ENCODE results near the gene ALK.

Gene ALK

DNA sequence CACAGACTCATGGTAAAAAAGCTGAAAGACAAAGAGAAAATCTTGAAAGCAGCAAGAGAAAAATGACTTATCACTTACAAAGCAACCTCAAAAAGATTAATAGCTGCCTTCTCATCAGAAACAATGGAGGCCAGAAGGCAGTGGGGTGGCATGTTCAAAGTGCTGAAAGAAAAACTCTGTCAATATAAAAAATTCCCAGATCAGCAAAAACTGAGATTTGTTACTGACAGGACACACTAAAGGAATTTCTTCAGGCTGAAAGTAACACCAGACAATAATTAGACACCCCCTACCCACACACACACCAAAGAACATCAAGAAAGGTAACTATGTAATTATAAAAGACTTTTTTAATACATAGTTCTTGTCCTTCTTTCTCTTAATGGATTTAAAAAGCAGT lies 495.0 kb downstream of the ALK start:
- in situ Hi-C loops (cut with MboI; ENCODE audit: low sequenced_read_pairs) = no loop called here

DNA sequence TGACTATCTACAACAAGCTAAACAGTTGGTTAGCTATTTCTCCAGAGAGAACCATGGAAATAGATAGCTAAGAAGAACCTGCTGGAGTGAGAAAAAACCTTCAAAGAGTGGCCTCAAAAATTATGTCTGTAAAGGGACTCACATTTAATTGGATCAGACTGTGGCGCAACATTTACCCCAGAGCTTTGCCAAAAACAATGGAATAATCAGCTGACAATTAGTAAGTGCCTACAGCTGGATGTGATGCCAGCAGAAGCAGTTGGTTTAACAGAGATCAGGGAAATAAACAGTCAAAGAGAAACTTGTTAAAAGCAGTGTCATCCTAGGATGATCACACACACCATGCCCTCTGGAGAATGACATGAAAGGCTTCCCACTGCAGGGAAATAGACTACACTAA lies 495.5 kb downstream of the ALK start:
- in situ Hi-C loops (cut with MboI; ENCODE audit: low sequenced_read_pairs) = no loop called here

DNA sequence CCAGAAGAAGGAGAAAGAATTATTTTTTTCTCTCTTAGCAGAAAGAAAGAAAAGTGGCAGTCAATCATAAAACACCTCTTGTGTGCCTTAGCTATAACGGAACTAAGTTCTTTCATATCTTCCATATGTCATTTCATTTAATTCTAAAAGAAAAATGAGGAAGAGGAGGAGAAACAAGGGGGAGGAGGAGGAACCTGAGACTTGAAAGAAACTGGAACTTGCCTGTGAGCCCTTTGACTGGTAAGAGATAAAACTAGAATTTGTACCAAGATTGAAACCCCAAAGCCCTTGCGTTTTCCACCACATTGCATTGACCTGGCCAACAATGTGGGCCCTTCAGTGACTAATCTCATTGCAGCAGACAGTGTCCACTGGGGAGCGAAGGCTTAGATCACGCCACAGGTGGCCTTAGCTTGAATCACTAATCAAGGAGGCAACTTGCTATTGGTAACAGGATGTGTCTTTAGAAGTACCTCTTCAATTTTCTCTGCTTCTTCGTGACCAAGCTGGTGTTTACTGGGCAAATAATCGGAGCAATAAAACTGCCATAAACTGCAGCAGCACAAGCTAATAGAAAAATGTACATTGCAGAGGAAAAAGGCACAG lies 498.2 kb downstream of the ALK start:
- in situ Hi-C loops (cut with MboI; ENCODE audit: low sequenced_read_pairs) = no loop called here

DNA sequence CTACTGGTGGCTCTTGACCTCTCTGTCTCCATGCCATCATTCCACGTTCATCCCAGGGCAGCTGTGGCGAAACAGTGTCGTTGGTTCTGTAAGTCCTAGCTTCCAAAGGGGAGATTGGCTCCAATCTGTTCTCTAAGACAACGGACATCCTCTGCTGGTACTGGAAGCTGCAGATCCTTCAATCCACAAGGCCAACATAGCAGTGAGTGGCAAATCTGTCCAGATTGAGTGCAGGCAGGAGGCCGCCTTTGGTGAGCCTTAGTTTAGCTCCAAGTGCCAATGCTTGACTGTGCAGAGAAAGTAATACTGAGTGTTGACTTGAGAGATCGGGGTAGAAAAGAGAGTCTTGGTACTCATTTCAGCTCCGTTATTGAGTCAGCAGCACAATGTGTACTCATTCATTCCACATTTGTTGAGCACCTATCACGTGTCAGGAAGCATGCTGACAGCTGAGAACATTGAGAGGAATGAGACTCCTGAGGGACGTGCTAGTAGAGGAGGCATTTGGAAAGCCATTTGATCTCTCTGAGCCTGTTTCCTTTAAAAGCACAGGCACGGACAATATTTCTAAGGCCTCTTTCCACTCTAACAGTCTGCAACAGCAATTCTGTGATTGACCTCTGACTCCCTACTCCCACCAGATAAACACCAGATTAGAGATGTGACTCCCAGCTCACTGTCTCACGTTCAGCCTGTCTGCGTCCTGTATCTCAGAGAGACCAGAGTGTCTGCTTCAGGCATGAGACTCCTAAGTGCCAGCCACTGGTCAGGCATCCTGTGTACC lies 500.2 kb downstream of the ALK start:
- in situ Hi-C loops (cut with MboI; ENCODE audit: low sequenced_read_pairs) = no loop called here

DNA sequence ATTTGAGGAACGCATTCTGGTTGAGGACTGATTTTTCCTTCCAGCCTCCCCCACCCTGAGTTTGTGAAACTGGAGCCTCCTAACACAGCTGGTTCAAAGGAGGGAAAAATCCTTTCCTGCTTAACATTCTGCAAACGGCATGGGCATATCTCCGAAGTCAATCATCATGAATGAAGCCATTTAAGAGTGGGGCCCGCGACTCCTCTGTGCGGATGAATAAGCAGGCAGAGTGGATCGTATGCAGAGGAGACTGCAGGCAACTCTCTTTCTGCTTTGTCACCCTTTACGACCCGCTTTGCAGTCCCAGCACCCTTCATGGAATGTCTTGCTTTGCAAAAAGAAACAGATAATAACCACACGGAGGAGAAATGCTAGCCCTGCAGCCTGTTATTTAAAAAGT lies 500.9 kb downstream of the ALK start:
- in situ Hi-C loops (cut with MboI; ENCODE audit: low sequenced_read_pairs) = no loop called here

DNA sequence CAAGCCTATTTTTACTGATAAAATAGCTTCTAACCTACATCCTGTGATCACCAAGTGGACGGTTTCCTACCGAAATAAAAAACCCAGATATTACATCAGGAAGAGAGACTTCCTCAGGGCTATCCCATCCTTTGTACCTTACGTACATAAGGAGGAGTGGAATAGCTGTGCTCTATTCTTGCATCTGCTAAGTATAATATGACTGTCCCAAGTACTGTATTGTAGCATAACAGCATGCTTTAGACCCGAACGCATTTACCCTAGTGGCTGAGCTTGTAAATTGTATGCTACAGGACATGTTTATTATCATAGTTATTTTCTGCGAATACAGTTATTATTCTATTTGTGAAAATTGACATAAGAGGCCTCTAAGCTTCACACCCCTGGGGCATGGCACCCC lies 503.8 kb downstream of the ALK start:
- in situ Hi-C loops (cut with MboI; ENCODE audit: low sequenced_read_pairs) = no loop called here

DNA sequence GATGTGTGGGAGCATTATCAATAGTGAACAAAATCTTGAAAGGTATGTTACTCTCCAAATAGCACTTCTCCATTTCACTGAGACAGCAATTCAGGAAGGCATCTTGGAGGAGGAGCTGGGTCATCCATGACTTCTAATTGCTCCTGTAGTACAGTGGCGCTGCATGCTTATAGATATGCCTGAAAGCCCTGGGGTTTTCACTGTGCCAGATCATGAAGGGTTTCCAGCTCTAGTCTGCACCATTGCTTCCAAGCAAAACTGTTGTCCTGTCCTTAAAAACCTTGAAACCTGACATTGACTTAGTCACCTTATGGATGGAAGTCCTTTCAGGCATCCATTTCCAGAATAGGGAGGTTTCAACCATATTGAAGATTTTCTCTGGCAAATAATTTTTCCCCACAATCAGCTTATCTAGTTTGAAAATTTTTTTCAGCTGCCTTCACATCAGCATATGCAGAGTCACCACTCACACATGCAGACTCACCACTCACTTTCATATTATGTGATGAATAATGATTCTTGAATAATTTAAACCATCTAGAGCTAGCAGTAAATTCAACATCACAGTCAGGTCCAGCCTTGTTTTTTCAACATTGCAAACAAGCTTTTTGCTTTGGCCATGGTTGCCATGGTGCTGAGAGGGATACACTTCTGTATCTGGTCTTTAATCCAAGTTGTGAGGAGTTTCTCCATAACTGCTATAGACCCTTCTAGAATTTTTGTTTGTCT lies 509.0 kb downstream of the ALK start:
- in situ Hi-C loops (cut with MboI; ENCODE audit: low sequenced_read_pairs) = no loop called here

DNA sequence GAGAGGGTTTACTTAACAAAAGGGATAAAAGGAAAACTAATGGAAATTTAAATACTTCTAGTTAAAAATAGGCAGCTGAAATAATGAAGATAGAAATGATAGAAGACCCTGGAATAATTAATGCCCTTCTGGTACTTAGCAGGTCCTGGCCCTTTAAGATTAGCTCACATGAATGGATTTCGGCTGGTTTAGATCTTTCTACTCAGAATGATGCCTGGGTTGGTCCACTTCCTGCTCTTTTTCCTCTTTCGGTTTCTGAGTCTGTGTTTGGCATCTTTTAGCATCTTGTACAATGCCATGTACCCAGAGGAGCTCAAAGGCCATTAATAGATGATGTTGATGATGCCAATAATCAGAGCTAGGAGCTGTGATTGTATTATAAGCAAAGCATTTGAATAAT lies 515.7 kb downstream of the ALK start:
- in situ Hi-C loops (cut with MboI; ENCODE audit: low sequenced_read_pairs) = no loop called here

DNA sequence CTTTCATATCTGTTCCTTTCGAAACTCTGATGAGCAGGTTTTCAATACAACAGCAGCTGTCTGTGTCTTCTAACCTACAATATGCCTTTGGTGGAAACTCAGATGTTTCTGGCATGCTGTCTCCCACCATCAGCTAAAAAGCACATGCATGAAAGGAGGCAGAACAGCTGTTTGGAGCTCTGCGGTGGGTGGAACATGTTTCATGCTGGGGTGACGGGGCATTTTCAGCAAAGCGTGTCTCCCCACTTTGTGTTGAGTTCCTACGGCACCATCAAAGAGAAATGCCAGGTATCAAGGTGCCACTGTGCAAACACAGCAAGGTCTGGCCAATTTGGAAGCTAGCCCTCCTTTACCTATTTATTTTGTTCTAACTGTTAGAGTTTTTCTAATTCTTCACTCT lies 516.1 kb downstream of the ALK start:
- in situ Hi-C loops (cut with MboI; ENCODE audit: low sequenced_read_pairs) = no loop called here

DNA sequence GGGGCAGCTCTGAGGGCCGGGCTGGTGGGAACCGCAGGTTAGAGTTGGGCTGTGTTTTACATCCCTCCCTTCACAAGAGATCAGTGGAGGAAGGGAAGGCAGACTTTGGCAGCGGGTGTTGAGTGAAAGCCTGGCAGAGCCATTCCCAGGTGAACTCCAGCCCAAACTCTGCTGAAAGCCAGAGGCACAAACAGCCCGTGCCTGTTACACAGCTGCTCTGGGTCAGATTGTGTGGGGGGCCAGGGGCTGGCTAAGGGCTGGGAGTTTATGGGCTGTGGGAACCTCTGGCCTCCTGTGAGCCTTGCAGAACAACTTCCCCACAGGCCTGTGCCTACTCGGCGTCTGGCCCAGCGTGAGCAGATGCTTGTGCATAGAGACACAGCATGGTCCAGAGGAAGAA lies 519.4 kb downstream of the ALK start:
- in situ Hi-C loops (cut with MboI; ENCODE audit: low sequenced_read_pairs) = no loop called here

DNA sequence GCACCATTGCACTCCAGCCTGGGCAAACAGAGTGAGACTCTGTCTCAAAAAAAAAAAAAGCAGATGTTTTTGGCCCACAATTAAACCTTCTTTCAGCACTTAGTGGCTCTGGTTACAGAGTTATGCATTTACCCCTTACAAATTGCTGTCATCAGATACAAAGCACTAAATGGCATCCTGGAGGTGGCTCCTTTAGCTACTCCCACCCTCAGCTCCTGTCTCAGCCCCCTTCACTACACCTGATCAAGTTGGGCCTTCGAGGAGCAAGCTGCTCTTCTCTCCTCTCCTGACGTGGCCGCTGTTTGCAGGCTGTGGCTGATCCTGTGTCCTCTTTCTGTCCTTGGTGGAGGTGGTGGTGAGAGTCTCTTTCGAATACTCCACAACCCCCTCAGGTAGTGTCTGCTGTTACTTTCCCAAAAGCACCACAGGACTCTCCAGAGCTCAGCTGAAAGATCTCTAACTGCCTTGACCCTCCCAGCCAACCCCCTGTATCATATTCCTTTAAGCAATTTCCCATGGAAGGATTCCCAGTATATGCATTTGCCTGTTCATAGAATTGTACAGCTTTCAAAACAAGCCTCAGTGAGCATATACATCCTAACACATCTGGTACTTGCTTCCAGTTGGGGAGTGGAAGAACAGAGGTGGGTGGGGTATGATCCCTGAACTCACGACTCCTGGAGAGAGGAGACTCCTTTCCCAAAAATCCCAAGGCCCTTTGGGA lies 520.3 kb downstream of the ALK start:
- in situ Hi-C loops (cut with MboI; ENCODE audit: low sequenced_read_pairs) = no loop called here

DNA sequence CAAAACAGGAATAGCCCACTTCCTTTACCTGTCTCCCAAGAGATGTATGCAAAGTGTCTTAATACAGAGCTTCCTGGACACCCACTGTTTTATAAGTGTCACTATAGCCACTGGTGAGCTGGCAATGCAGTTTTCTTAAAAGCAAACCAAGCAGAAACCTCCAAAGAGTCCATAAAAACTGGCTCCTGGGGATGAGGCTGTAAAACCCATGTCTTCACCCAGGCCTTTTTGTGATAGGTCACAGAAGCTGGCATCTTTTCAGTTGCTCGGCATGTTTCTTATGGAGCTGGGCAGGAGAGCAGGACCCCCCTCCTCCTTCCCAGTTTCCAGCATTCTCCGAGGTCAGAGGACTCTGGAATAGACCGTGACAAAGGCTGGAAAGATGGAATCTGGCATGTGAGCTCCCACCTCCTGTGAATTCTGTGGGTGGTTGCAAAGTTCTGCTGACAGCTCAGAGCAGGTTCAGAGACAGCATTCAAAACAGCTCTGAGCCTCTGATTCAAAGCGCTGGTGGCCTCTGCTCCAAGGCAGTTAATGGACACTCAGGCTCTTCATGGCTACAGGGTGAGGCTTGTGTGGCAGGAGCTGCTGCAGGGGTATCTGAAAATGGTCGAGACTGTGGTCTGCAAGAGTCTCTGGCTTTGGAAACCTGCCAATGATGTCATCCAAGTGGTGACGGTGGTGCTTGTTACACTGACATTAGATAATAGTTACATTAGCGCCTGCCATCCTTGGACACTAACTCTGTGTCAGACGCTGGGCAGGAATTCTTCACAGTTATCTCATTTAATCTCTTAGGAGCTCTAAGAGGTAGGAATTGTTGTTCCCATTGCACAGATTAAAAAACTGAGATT lies 522.8 kb downstream of the ALK start:
- in situ Hi-C loops (cut with MboI; ENCODE audit: low sequenced_read_pairs) = no loop called here

DNA sequence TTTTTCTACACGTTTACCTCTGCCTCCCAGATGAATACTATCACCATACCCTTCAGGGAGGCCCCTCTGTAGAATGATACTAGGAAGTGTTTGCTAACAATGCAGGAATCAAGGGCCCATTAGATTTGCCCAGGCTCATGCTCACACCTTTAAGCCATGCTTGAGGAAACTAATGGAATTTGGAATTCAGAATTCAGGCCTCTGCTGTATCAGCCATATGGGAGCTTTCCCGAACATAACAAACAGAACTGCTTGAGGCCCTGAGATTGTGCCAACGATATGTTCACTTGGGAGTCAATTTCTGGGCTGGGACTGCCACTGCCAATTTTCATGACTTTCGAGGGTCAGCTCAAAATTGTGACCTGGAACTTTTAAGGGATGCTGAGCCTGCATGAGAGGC lies 523.7 kb downstream of the ALK start:
- in situ Hi-C loops (cut with MboI; ENCODE audit: low sequenced_read_pairs) = no loop called here

DNA sequence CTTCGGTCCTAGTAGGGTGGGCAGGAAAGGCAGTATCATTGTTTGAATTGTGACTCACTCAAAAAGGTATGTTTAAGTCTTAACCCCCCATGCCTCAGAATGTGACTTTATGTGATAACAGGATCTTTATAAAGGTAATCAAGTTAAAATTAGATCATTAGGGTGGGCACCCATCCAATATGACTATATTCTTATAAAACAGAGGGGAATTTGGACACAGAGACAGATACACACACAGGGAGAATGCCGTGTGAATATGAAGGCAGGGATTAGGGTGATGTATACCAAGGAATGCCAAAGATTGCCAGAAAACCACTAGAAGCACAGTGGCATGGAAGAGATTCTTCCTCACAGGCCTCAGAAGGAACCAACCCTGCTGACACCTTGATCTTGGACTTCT lies 524.3 kb downstream of the ALK start:
- in situ Hi-C loops (cut with MboI; ENCODE audit: low sequenced_read_pairs) = no loop called here

DNA sequence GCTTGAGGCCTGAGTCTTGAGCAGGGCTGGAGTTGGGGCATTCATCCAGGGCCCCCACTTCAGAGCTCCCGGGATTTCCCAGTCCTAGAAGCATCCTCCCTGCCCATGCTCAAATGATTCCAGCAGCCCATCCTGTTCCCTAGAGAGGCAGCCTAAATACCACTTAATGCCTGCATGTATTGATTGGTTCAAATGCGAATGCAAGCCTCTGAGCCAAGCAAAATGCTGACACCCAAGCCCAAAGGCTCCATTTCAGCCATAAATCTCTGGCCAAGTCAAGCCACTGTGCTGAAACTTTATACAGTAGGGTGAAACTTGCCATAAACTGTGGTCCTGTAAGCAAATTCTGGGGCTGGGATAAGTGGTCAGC lies 526.4 kb downstream of the ALK start:
- in situ Hi-C loops (cut with MboI; ENCODE audit: low sequenced_read_pairs) = no loop called here

DNA sequence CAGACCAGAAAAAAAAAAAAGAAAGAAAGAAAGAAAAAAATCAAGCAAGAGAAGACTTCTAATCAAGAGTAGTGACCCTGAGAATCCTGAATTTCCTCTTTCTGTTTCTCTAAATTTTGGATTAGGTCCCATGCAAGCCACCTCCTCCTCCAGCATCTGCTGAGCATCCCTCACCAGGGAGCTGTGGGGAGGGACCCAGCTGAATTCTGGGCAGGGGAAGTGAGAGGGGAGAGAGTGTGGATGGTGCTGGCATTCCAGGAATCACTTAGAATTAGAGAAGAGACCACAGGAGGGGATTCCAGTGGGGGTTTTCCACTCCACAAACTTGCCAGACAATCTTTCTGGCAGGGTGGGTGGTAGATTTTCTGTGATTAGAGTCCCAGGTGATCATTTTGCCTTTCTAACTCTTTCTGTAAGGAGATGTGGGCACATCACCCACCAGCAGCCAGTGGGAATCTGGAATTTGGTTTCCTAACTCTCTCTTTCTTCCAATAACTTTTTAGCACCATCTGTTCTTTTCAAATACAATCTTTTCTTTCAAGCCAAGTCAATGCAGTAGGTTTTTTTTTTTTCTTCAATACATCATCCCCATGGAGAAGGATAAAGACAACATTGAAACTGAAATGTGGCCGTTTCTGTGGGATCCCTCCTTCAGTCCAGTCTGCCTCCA lies 526.9 kb downstream of the ALK start:
- in situ Hi-C loops (cut with MboI; ENCODE audit: low sequenced_read_pairs) = no loop called here

DNA sequence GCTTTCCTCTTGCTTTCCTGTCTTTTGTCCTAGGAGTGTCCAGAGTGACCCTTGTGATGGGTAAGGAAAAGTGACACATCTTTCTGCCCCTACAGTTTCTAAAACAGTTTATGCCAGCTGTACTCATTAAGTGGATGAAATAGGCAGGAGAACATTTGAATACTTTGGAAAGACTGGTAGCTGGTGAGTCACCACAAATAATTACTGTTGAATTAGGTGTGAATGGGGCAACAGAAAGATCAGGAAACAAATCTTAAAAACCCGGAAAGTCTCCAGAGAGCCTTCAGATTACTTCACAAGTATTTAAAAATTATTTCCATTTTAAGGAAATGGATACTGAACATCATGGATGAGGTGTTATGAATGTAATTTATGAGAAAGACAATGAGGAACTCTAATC lies 527.7 kb downstream of the ALK start:
- in situ Hi-C loops (cut with MboI; ENCODE audit: low sequenced_read_pairs) = no loop called here

DNA sequence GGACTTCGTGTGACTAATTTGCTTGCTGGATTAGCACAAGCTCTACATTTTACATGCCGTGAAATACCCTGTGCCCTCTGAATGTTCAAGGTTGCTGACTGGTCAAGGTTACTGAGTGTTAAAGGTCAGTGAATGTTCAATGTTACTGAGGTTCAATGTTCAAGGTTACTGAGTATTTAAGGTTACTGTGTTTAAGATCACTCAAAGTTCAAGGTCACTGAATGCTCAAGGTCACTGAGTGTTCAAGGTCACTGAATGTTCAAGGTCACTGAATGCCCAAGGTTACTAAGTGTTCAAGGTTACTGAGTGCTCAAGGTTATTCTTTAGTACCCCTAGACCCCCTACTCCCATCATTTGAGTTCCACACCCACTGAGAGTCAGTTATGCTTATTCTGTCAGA lies 528.6 kb downstream of the ALK start:
- in situ Hi-C loops (cut with MboI; ENCODE audit: low sequenced_read_pairs) = no loop called here

DNA sequence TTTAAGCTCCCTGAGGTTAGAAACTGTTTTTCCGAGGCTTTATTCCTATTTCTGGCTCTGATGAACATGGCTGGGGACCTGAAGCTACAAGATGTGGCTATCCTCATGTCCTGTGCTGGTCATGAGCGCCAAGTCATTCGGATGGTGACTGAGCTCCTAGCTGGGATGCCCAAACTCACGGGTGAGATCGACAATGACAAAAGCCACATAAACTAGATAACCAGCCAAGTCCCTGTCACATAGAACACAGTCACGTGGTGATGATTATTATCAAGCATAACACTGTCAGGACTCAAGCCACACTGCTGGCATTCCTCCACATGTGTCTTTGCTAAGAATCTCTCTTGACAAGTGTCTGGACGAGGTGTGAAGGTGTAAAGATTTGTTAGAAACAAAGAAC lies 531.2 kb downstream of the ALK start:
- in situ Hi-C loops (cut with MboI; ENCODE audit: low sequenced_read_pairs) = no loop called here

DNA sequence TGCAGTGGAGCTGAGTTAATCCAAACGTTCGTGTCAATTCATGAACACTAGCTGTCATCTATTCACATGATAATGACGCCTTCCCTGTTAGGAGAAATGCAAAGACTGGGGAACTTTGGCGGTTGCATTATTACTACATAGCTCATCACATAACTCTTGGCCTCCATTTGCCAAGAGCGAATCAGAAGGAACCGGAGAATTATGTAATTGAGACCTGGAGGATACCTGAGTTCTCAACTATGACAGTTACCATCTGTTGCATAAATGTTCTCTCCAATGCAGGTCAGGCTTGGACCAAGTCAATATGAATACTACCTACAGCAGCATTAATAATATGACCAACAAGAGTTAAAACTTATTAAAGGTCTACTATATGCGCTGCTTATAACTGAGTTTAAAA lies 531.7 kb downstream of the ALK start:
- in situ Hi-C loops (cut with MboI; ENCODE audit: low sequenced_read_pairs) = no loop called here

Data from HL-60/S4 treated with phorbol 12-myristate 13-acetate at 8.2 ng/mL for 4 days and 3 days (cell line).